Right lobe of liver (tissue), 4 donors: ENCODE measurements around the gene MFRP.

Experiments used
- CTCF ChIP-seq, 4 donors: fragments of 200-600 bp in 3 of 4; fragments of 450-650 bp in 1 of 4; IDR thresholded peaks; one replicate each; pipeline versions ENCODE4 v1.5.1 to v1.8.0; 2016 to 2022; ENCODE audit warnings: antibody characterized with exemption in 4 of 4, mild to moderate bottlenecking in 2 of 4
- POLR2A ChIP-seq: fragments of 450-650 bp; IDR thresholded peaks from one replicate; pipeline ENCODE4 v1.6.1; 2017; ENCODE audit warnings: antibody characterized with exemption, mild to moderate bottlenecking
- donor health status: DM: no; HTN: no; CAD: no.
- donor health status: DM: no; HTN: no; CAD: no.
- donor health status: DM: no; HTN: yes; CAD: no.

- TF ChIP-seq POLR2A (no peak), CTCF (IDR thresholded peaks at IDR 0.05) (no peak)
Measured at GRCh38 chr11:119368121-119369034, 21.9 kb upstream of the MFRP start.
